HepG2 (cell line): ENCODE results near the gene SPRYD4. TPM values are rescaled to one million over a fixed set of nuclear protein-coding genes. Genes with fewer than 3 reads are reported as not detected.

Experiments used
- CCAR2 ChIP-seq: fragments of 200-400 bp; formaldehyde crosslinking; optimal IDR thresholded peaks from 2 replicates; pipeline ENCODE3; 2018; ENCODE audit warnings: low read depth, mild to moderate bottlenecking, low read length, moderate library complexity
- FIP1L1 ChIP-seq: fragments of 200-400 bp; formaldehyde crosslinking; IDR thresholded peaks from 2 replicates; pipeline ENCODE4 v1.6.1; 2018; ENCODE audit warnings: low read depth, mild to moderate bottlenecking, low read length, moderate library complexity, borderline replicate concordance; ENCODE audit not compliant: insufficient read depth
- HDAC6 ChIP-seq: fragments of 200-600 bp; sonication (generic); IDR thresholded peaks from 2 replicates; pipeline ENCODE4 v1.7.0; 2017; ENCODE audit warnings: mild to moderate bottlenecking, antibody characterized with exemption, low read length, low read depth
- IRX3 ChIP-seq: sonication (generic); formaldehyde crosslinking; IDR thresholded peaks from 2 replicates; pipeline ENCODE4 v1.8.1; 2023; ENCODE audit warnings: mild to moderate bottlenecking, low read depth, missing genetic modification reagents, borderline replicate concordance
- KDM6A ChIP-seq: IDR thresholded peaks from 2 replicates; pipeline ENCODE4 v1.6.1; 2016; ENCODE audit warnings: low read depth
- RXRA ChIP-seq: sonication (generic); formaldehyde crosslinking; IDR thresholded peaks from 2 replicates; pipeline ENCODE4 v1.5.1; 2020; ENCODE audit warnings: missing genetic modification reagents
- SMAD9 ChIP-seq: sonication (generic); formaldehyde crosslinking; IDR thresholded peaks from 2 replicates; pipeline ENCODE4 v1.5.1; 2020; ENCODE audit warnings: mild to moderate bottlenecking, missing genetic modification reagents
- TARDBP ChIP-seq: sonication (generic); formaldehyde crosslinking; IDR thresholded peaks from 2 replicates; pipeline ENCODE4 v1.8.0; 2022; ENCODE audit warnings: mild to moderate bottlenecking, missing genetic modification reagents
- TCF7 ChIP-seq: sonication (generic); IDR thresholded peaks from 2 replicates; pipeline ENCODE4 v1.6.1; 2016; ENCODE audit warnings: antibody characterized with exemption, low read depth
- ZBTB20 ChIP-seq: sonication (generic); formaldehyde crosslinking; IDR thresholded peaks from 2 replicates; pipeline ENCODE4 v1.8.1; 2023; ENCODE audit warnings: missing genetic modification reagents, low read depth, mild to moderate bottlenecking, borderline replicate concordance
- ZNF253 ChIP-seq: sonication (generic); formaldehyde crosslinking; IDR thresholded peaks from 2 replicates; pipeline ENCODE4 v1.8.0; 2022; ENCODE audit warnings: mild to moderate bottlenecking, missing genetic modification reagents, borderline replicate concordance
- ZNF350 ChIP-seq: sonication (generic); formaldehyde crosslinking; IDR thresholded peaks from 2 replicates; pipeline ENCODE4 v1.4.0; 2020; ENCODE audit warnings: mild to moderate bottlenecking, low read depth, missing genetic modification reagents, borderline replicate concordance
- ZNF549 ChIP-seq: sonication (generic); formaldehyde crosslinking; IDR thresholded peaks from 2 replicates; pipeline ENCODE4 v1.5.0; 2020; ENCODE audit warnings: missing genetic modification reagents
- polyA plus RNA-seq, 8 experiments: library from polyadenylated mRNA; depleted of rRNA in 3 of 8; stranded (reverse) in 7 of 8; unstranded in 1 of 8; fragments of >200 nt; fragmentation: Illumina TruSeq in 4 of 8; extraction: Trizol in 4 of 8; gene quantifications; 2 replicates each; pipeline versions ENCODE4 v1.2.1 to v1.2.3, GENCODE V29; 2011 to 2016; ENCODE audit warnings: low read depth in 4 of 8, missing spikeins in 1 of 8, mixed read lengths in 1 of 8; ENCODE audit not compliant: insufficient read depth in 1 of 8
- total RNA-seq, 5 experiments: library from RNA; depleted of rRNA; stranded (reverse); fragments of >200 nt; fragmentation: Illumina TruSeq; extraction: Trizol; gene quantifications; 2 replicates each; pipeline ENCODE4 v1.2.3, GENCODE V29; 2016; ENCODE audit warnings: low read depth in 1 of 5
- TF ChIP-seq, protein P1 (sequence below): sonication (generic); formaldehyde crosslinking; IDR thresholded peaks from 2 replicates; pipeline ENCODE4 v1.4.0; 2020; ENCODE audit warnings: missing genetic modification reagents
- TF ChIP-seq, protein P2 (sequence below): sonication (generic); formaldehyde crosslinking; IDR thresholded peaks from 2 replicates; pipeline ENCODE4 v1.4.0; 2020; ENCODE audit warnings: missing genetic modification reagents
- TF ChIP-seq, protein P3 (sequence below): sonication (generic); formaldehyde crosslinking; IDR thresholded peaks from 2 replicates; pipeline ENCODE4 v1.5.0; 2020; ENCODE audit warnings: missing genetic modification reagents
- TF ChIP-seq, protein P4 (sequence below): sonication (generic); formaldehyde crosslinking; IDR thresholded peaks from 2 replicates; pipeline ENCODE4 v1.5.0; 2020; ENCODE audit warnings: missing genetic modification reagents, mild to moderate bottlenecking, borderline replicate concordance
- TF ChIP-seq, protein P5 (sequence below): sonication (generic); formaldehyde crosslinking; conservative IDR thresholded peaks from 2 replicates; pipeline ENCODE4 v1.8.0; 2022; ENCODE audit warnings: missing genetic modification reagents

SPRYD4 gene
- total and polyA plus RNA-seq, 2 of the 13 experiments (the other 11 are each of a cell fraction or from before 2014, with no cell fraction given) = 3.9 to 4.5 TPM

DNA sequence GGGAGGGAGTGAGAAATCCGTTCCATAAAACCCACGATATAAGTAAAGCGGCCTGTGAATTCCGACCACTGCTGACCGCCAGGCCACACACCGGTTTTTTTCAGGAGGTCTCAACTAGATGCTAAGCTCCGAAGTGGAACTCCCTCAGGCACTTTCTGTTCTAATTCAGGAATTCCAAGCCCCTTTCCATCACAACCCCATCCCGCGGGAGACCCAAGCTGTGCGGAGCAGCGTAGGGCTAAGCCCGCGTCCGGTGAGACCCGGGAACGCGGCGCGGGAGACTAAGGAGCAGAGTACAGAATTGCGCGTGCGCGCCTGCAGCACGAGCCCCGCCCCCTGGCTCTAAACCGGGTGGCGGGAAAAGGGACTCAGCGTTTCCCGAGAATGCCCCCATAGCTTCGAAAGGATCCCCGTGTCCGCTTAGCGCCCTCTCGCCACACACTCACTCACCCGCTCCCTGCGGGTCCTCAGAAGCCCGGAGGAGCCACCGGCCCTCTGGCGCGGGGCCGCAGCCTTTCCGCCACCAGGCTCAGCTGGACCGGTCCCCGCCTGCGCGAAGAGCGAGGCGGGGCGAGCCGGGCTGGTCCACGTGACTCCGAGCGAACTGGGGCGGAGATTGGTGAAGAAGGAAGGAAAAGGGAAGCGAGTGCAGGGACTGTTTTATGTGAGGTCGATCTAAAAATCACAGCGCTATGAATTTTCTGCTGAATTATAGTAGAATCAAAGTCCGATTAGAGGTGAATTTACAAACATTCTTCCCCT, 19.3 kb upstream of the SPRYD4 start, which contains the start of gene TIMELESS (continued):
- no peak for TF ChIP-seq ZNF253 (CRISPR knock-in tag)
- no peak for TF ChIP-seq IRX3 (CRISPR knock-in tag)
- TF ChIP-seq KDM6A = no peak
- peak; percentile 79 for TF ChIP-seq ZNF350
- TF ChIP-seq, protein P1, sequence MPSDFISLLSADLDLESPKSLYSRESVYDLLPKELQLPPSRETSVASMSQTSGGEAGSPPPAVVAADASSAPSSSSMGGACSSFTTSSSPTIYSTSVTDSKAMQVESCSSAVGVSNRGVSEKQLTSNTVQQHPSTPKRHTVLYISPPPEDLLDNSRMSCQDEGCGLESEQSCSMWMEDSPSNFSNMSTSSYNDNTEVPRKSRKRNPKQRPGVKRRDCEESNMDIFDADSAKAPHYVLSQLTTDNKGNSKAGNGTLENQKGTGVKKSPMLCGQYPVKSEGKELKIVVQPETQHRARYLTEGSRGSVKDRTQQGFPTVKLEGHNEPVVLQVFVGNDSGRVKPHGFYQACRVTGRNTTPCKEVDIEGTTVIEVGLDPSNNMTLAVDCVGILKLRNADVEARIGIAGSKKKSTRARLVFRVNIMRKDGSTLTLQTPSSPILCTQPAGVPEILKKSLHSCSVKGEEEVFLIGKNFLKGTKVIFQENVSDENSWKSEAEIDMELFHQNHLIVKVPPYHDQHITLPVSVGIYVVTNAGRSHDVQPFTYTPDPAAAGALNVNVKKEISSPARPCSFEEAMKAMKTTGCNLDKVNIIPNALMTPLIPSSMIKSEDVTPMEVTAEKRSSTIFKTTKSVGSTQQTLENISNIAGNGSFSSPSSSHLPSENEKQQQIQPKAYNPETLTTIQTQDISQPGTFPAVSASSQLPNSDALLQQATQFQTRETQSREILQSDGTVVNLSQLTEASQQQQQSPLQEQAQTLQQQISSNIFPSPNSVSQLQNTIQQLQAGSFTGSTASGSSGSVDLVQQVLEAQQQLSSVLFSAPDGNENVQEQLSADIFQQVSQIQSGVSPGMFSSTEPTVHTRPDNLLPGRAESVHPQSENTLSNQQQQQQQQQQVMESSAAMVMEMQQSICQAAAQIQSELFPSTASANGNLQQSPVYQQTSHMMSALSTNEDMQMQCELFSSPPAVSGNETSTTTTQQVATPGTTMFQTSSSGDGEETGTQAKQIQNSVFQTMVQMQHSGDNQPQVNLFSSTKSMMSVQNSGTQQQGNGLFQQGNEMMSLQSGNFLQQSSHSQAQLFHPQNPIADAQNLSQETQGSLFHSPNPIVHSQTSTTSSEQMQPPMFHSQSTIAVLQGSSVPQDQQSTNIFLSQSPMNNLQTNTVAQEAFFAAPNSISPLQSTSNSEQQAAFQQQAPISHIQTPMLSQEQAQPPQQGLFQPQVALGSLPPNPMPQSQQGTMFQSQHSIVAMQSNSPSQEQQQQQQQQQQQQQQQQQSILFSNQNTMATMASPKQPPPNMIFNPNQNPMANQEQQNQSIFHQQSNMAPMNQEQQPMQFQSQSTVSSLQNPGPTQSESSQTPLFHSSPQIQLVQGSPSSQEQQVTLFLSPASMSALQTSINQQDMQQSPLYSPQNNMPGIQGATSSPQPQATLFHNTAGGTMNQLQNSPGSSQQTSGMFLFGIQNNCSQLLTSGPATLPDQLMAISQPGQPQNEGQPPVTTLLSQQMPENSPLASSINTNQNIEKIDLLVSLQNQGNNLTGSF (CRISPR knock-in tag) = no peak
- TF ChIP-seq, protein P2, sequence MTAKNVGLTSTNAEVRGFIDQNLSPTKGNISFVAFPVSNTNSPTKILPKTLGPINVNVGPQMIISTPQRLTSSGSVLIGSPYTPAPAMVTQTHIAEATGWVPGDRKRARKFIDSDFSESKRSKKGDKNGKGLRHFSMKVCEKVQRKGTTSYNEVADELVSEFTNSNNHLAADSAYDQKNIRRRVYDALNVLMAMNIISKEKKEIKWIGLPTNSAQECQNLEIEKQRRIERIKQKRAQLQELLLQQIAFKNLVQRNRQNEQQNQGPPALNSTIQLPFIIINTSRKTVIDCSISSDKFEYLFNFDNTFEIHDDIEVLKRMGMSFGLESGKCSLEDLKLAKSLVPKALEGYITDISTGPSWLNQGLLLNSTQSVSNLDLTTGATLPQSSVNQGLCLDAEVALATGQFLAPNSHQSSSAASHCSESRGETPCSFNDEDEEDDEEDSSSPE = peak; percentile 99
- TF ChIP-seq, protein P3, sequence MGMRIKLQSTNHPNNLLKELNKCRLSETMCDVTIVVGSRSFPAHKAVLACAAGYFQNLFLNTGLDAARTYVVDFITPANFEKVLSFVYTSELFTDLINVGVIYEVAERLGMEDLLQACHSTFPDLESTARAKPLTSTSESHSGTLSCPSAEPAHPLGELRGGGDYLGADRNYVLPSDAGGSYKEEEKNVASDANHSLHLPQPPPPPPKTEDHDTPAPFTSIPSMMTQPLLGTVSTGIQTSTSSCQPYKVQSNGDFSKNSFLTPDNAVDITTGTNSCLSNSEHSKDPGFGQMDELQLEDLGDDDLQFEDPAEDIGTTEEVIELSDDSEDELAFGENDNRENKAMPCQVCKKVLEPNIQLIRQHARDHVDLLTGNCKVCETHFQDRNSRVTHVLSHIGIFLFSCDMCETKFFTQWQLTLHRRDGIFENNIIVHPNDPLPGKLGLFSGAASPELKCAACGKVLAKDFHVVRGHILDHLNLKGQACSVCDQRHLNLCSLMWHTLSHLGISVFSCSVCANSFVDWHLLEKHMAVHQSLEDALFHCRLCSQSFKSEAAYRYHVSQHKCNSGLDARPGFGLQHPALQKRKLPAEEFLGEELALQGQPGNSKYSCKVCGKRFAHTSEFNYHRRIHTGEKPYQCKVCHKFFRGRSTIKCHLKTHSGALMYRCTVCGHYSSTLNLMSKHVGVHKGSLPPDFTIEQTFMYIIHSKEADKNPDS (CRISPR knock-in tag) = peak; percentile 66; the same call in 1 of the 2 replicates
- no peak for TF ChIP-seq CCAR2
- TF ChIP-seq SMAD9 = 0 out of 2 replicates have a peak, but pooled peaks have one; percentile 69
- no peak for TF ChIP-seq FIP1L1
- TF ChIP-seq ZNF549 (CRISPR knock-in tag) = no peak
- peak; percentile 60; the same call in 1 of the 2 replicates for TF ChIP-seq RXRA (CRISPR knock-in tag)
- no peak for TF ChIP-seq TCF7
- no peak for TF ChIP-seq ZBTB20 (CRISPR knock-in tag)
- peak; percentile 58; the same call in 1 of the 2 replicates for TF ChIP-seq TARDBP (CRISPR knock-in tag)
- TF ChIP-seq, protein P4, sequence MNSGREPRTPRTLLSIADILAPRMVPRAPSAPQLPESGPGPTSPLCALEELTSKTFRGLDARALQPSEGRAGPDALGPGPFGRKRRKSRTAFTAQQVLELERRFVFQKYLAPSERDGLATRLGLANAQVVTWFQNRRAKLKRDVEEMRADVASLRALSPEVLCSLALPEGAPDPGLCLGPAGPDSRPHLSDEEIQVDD (CRISPR knock-in tag) = peak; percentile 84; the same call in 1 of the 2 replicates
- no peak for TF ChIP-seq HDAC6
- TF ChIP-seq, protein P5, sequence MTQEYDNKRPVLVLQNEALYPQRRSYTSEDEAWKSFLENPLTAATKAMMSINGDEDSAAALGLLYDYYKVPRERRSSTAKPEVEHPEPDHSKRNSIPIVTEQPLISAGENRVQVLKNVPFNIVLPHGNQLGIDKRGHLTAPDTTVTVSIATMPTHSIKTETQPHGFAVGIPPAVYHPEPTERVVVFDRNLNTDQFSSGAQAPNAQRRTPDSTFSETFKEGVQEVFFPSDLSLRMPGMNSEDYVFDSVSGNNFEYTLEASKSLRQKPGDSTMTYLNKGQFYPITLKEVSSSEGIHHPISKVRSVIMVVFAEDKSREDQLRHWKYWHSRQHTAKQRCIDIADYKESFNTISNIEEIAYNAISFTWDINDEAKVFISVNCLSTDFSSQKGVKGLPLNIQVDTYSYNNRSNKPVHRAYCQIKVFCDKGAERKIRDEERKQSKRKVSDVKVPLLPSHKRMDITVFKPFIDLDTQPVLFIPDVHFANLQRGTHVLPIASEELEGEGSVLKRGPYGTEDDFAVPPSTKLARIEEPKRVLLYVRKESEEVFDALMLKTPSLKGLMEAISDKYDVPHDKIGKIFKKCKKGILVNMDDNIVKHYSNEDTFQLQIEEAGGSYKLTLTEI = no peak
